ENCODE results near the gene UCP1.

Gene UCP1, protein sequence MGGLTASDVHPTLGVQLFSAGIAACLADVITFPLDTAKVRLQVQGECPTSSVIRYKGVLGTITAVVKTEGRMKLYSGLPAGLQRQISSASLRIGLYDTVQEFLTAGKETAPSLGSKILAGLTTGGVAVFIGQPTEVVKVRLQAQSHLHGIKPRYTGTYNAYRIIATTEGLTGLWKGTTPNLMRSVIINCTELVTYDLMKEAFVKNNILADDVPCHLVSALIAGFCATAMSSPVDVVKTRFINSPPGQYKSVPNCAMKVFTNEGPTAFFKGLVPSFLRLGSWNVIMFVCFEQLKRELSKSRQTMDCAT

DNA sequence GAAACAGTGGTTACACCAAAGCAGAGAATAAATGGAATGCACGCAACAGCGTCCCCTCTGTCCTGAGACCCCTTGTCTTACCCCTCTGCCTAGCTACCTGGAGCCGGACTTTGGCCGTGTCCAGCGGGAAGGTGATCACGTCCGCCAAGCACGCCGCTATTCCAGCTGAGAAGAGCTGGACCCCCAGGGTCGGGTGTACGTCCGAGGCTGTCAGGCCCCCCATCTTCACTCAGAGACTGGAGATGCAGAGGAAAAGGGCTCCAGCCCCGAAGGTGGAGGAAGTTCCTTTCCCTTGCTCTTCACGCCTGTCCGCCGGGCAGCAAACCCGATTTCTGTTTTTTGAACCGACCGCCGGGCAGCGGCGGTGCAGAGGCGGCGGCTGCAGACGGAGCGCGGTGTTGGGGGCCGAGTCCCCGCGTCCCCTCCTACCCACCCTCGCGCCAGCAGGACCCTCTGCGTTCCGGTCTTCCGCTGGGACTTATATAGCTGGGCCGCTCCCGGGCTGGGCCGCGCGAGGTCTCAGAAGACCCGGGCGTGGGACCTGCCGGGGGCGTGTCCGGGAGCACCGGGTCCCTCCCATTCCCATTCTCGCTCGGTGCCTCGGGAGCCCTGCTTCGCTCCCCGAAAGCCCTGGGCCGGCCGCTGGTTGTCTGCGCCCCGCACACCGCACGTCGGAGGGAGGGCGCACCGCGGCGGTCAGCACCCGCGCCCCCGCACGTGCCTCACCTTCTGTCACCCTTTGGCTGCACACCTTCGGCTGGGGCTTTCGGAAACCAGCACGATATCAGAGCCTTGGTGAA lies at the start of gene UCP1:
Gene UCP1 (minus strand): TSS at position 455 of the 800 bp plus-strand sequence. CDS start 232 bp downstream, at position 223.
- no peak for DNase-seq

DNA sequence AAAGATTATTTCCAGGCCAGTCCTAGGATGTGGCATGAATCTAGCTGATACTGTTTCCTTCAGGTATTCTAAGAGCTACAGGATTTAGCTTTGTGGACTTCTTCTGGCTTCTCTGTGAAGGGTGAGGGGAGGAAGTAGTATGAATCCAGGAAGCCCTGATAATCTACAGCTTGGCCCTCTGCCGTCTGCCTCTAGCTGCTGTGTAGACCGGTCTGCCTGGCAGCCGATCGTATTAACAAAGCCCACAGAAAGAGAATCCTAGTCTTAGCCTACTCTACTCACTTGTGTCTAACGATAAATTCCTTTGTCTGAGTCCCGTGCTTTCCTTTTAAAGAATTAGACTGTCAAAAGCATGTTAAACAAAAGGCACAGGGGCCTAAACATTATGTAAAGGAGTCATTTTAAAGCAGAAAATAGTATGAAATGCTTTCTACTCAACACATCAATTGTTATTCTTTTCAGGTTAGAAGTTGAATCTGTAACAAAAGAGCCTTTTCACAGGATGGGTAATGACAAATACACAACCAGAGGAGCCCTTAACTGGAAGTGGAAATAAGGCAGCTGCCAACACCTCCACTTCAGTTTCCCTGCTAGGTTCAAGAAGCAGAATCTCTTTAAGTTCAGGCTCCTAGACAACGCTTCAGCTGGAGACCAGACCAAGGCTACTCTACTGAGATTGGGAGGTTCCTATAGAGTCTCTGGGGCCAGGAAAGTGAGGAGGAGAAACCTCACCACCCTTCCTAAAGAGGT lies 48.9 kb upstream of the UCP1 start:
- no peak for DNase-seq

DNA sequence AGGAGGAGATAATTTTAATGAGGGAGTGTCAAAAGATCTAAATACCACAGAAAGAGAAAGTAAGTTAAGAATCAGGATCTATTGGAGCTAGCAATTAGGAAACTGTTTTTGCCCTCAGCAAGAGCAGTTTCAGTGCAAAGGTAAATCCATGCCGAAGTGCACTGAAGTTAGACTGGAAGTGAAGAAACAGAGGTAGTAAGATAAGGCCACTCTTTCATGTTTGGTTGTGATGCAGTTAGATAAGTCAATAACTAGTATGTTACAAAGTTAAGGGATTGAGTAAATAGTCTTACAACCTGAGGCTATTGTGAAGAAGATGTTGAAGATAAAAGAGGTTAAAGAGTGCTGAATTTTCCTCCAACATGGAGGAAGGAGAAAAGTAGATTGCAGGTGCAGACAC lies 46.7 kb upstream of the UCP1 start:
- no peak for DNase-seq

DNA sequence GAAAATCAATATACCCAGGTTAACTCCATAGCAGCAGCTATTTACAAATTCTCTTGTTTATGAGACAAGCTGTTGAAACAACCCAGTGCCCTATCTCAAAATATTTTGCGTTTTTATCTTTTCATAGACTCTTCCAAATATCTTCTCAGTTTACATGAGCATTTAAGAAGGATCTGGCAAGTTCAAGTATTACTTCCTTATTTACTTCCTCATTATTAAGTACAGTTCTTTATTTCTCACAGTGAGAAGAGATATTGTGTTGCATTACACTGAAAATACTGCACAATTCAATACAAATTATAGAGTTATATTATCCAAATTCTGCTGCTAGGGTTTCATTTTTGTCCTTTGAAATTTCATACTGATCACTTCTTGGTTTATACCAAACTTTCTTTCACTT lies 43.6 kb upstream of the UCP1 start:
- DNase-seq = no peak

DNA sequence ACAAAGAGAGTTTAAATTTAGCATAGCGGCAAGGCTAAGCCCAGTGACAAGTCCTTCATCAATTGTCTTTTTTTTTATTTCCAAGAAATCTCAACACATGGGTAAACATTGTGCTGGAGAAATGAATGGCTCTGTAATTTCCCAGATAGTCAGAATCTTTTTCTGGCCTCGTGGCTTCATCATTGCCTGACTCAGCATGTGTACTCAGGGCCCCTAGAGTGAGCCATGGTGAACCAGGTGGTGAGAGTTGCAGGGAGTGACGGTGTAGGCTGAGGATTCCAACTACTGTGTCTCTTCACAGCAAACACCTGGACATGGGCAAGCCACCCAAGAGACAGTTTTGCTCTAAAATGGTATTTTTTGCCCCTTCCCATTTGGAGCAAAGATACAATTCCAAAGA lies 43.1 kb upstream of the UCP1 start:
- no peak for DNase-seq

DNA sequence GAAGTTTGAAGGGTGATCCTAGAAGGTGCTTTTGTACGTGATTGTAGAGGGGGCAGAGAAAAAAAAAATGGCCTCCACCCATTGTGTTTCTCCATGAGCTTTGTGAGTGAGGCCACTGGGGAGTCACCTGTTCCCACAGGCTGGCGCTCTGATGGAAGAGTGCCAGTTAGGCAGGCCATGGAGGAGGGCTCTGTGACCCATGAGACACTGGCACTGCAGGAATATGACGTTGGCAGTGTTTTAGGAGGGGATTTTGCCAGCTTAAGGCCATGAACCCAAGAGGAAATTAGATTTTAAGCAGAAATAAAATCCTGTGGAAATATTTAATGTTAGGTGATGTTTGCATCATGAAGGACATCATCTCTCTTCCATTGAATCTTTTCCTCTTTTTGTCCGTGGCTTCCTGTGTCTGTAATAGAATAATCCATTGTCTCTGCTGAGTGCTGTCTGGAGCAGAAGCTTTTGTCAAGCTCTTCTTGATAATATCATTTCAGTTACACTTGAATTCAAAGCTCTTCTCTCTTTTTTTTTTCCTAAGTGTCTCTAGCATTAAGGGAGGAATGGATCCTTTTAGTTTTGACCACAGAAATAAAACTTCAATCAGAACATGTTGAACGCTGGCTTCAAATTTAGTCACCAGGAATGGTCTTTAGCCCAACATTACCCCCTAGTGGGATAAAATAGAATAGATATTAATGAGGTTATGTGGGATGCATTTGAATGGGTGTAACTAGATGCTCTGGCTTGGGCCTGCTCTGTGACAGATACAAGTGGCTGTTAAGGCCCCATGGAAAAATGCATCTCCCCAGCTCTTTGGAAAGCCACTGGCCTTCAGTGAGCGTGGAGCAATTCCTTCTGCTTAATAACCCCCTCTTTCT lies 41.0 kb upstream of the UCP1 start:
- DNase-seq = peak in 15 of 56 donors; percentile 1 to 19 (median 6)

DNA sequence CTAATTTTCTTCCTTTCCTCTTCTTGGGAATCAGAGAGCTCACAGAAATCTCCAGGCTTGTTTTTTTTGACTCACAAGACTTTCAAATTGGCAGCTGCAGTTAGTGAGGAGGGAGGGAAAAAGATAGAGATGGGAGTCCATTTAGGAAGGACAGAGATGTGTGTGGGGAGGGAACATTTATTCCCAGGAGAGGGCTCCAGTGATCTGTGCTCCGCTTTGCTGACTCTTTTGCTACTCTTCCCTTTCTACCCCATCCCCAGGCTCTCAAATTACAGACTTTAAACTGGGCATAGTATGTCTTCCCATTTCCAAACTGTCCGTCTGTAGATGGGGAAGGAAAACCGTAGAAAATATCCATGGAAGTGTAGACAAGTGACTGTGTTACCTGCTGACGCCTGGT lies 39.1 kb upstream of the UCP1 start:
- DNase-seq = no peak

DNA sequence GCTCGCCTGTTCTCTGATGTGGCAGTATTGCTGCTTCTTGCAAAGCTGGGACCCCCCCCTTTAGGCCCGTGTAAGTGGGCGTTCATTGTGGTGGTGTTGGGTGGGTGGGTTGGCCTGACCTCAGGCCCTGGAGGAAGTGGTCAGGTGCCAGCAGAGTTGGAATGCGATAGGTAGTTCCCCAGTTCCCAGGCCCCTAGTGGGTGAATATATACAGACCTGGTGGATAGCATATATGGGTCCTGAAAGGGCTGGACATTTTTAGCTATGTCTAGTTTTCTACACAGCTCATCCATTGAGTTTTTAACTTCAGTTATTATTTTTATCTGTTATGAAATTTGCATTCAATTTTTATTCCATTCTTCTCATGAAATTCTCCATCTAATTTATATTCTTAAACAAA lies 35.8 kb upstream of the UCP1 start:
- no peak for DNase-seq

DNA sequence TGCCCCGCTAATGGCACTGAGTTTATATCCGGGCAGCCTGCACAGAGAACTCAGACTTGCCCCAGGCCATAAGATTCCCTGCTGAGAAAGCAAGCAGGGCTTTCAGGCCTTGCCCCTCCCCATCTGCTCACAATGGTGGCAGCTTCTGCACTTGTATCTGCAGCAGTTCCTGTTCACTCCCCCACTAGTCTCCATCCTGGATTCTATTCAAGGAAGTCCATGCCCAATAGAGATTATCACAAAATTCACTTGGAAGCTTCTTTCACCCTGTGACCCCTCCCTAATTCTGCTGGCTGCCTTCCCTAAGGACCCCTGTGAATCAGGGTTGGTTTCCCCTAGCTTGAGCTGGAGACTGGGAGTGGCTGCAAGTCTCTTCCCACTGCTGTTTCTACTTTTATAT lies 34.5 kb upstream of the UCP1 start:
- DNase-seq = no peak

DNA sequence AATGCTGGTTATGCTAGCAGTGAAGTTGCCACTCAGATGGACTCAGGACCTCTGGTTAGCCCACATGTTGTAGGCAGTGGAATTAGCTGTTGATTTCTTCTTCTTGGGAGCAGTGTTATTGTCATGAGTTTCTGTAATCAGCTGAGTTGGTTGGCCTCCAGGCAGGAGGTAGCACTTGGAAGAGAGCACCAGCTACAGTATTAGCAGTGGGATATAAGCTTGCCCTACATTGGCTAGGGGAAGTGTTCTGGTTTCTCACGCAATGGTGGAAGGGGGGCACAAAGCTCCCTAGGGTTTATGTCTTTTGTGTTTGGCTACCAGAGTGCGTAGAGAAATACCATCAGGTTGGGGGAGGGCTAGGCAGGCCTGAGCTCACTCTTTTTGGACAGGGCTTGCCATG lies 34.0 kb upstream of the UCP1 start:
- DNase-seq = no peak

DNA sequence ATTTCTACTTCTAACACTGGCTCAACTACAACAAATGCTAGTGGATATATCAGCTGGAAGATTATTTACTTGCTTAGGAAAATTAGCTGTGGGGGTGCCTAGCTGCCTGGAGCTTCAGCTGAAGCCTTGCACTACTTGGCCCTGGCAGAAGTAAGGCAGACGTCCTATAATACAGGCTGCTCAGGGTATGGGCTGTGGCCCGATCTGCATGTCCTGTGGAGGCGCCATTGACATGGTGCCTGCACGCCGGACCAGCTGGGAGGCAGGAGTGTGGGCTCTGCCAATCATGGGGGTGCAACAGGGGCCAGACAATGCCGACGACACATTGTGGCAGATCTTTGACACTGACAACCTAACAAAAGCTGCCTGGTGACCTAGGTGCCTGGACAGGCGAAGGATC lies 31.6 kb upstream of the UCP1 start:
- DNase-seq = no peak

DNA sequence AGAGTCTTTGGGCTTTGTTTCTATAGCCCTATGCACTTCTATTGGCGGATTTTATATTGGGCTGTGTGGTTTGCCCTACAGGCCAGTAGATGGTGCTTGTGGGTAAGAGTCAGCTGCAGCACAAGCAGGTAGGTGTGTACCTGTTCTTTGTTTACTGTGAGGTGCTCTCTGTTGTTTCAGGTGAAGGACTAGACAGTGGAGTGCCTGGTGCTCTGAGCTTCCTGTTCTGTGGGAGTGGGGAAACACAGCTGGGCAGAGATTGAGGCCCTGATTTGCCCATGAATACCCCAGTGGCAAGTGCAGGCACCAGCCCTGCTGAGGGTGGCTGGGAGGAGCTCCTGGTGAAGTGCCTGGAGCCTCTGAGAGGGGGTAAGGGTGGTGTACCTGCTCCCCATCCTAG lies 26.3 kb upstream of the UCP1 start:
- no peak for DNase-seq

DNA sequence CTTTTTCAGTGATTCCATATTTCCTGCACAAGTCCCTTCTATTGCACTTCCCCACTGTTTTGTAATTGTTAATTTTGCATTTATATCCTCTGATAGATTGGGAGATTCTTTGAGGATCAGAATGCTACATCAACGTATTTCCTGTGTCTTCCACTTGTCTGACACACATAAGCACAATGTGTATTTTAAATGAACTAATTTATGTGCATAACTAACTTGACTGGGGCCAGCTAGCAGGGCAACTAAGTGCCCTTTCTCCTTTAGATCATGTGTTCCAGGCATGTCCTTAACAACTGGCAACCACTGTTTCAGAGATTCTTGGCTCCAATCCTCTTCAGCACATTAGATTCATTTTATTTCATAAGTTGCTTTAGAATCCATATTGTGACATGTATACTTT lies 15.7 kb upstream of the UCP1 start:
- DNase-seq = no peak

DNA sequence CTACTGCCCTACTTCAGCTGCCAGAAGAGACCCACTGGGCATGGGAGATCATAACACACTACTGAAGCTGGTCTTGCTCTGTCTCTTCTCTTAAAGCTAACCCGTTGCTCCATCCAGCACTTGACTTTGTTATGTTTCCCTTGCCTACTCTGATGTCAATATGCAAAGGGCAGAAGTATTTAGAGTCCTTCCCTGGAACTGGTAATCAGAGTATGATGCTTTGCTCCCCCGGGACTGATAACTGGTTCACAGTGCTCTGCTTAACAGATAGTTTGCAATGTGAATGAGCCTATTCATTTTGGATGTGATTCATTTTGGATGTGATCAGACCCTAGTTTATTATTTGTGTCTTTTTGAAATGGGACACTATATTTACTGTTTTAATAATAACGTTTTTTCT lies 12.3 kb upstream of the UCP1 start:
- no peak for DNase-seq

DNA sequence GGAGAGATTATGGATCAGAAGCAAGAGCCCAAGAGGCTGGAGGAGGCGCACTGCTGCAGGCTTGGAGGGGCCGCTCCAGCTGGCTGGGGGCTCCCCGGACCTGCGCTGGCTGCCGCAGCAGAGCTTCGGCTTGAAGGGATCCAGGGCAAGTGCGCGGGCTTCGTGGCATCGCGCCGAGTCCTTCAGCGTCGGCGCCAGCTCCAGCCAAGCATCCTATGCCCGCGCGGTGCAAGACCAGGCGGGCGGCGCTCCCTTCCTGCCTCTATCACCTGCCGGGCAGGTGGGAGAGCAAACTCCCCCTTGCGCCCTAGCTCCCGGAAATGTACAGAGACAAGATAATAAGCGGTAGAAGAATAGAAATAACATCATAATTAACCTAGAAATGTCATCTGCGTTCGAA lies 10.5 kb upstream of the UCP1 start:
- DNase-seq = no peak

DNA sequence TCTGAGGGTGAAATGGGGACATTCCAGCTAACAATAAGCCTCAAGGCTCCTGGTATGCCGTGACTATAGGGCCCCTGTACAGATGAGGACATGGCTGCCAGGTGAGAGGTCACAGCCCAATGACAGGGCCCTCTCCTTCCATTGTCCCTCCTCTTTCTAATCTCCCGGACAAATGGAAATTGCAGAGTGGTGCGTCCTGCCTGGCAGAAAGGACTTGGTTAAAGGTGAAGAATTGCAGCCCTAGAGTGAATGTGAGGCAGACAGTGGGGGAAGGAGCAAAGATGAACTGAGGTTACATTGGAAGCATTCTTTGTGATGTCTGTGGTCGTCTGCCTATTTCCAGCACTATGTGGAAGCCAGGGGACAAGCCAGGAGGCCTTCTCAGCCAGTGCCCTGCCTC lies 6.7 kb upstream of the UCP1 start:
- DNase-seq = no peak

DNA sequence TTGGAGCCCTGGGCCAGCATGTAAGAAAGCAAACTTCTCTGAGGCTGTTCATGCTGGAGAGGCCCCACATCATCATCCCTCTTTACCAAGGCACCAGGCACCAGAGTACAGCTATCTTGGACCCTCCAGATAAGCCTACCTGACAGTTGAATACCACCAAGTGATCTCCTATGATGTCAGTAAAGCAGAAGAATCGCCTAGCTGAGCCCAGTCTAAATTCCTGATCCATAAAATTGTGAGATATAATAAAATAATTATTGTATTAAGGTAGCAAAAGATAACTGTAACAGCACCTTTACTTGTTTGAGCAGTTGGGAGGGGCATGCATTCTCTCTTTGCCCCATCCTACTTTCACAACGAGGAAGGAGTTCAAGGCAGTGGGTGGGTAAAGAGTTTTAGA lies 2.9 kb upstream of the UCP1 start:
- DNase-seq = no peak

DNA sequence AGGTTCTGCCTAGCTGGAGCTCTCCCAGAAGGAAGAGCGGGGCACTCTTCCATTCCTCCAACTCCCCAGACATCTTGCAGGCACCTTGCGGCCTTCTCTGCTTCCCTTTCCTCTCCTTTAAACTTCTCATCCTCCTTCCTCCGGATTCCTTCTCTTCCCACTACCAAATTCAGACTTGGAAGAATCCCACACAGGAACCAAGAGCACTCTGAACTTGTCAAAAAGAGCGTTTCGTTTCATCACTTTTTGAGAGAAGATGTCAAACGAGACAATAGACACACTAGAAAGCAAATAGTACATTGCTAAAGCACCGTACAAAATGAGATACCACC lies 512 bp upstream of the UCP1 start:
- no peak for DNase-seq

DNA sequence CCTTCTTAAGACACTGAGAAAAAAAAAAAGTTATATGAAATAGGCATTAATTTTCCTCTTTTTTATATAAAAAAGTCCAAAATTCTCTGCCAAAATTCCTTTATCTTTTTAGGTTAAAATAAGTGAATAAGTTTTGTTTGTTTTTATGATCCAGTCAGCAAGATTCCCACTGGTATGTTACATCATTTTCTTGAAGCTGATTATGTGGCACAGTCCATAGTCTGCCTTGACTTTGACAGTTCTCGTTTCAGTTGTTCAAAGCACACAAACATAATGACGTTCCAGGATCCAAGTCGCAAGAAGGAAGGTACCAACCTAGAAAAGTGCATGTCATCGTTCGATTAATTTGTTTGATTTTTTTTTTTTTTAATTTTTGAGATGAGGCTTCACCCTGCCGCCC lies 9.1 kb downstream of the UCP1 start:
- DNase-seq = no peak

DNA sequence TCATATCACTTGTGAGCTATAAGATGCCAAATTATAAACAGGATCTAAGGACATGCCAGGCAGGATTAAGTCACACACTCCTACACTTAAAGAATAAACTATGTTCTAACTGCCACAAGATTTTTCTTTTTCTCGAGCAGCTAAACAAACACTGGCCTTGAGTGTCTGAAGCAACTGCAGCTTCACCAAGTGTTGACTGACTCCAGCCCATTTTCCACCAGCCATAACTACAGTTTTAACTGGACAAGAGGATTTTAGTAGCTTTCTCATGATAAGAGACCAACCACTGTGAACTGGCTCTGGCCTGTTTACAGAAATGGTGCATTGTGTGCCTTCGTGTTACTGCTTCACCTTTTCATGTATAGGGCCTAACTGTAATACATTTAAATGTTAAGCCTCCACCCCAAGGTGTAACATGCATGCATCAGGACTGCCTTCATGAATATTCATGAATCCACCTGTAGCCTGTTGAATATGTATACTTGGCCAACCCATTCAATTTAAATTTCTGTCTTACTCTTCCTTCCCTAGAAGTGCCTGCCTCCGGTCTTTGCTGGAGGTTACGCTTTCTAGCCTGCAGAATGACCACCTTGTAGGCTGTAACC lies 10.8 kb downstream of the UCP1 start:
- no peak for DNase-seq
